ENCODE results near the gene RSF1.

RSF1 gene

GRCh38 chr11:77783025-77783424 lies 37.5 kb downstream of the RSF1 start:
- H3K27me3 ChIP-seq (ENCODE audit: control insufficient read depth in 2 of 2, insufficient read depth in 2 of 2, low read length in 2 of 2), result no peaks in the 10 kb centered on the region
- no peak overlapping the region for H3K4me3 ChIP-seq (ENCODE audit: low read length in 2 of 2)
- H3K9ac ChIP-seq (ENCODE audit: low read depth in 1 of 2, low read length in 2 of 2), result no peak overlapping the region
- H3K9me3 ChIP-seq (ENCODE audit: control insufficient read depth in 2 of 2, low read length in 2 of 2), result no peaks in the 10 kb centered on the region
- H3K27ac ChIP-seq (ENCODE audit: low read depth in 2 of 2, low read length in 2 of 2), result no peak overlapping the region
- H3K36me3 ChIP-seq (ENCODE audit: control insufficient read depth in 2 of 2, insufficient read depth in 2 of 2, low read length in 2 of 2), result no peaks in the 10 kb centered on the region
- no peaks in the 10 kb centered on the region for H3K4me1 ChIP-seq (ENCODE audit: control insufficient read depth in 2 of 2, insufficient read depth in 2 of 2, low read length in 2 of 2)

- H3K27me3 ChIP-seq (ENCODE audit: control insufficient read depth in 2 of 2, insufficient read depth in 2 of 2, low read length in 2 of 2), result no peaks in the 10 kb centered on the region
- H3K4me3 ChIP-seq (ENCODE audit: low read length in 2 of 2), result no peak overlapping the region
- H3K36me3 ChIP-seq (ENCODE audit: control insufficient read depth in 2 of 2, insufficient read depth in 2 of 2, low read length in 2 of 2), result no peaks in the 10 kb centered on the region
- H3K9me3 ChIP-seq (ENCODE audit: control insufficient read depth in 2 of 2, low read length in 2 of 2), result no peaks in the 10 kb centered on the region
- H3K27ac ChIP-seq (ENCODE audit: low read depth in 2 of 2, low read length in 2 of 2), result no peak overlapping the region
- H3K9ac ChIP-seq (ENCODE audit: low read depth in 1 of 2, low read length in 2 of 2), result no peak overlapping the region
- H3K4me1 ChIP-seq (ENCODE audit: control insufficient read depth in 2 of 2, insufficient read depth in 2 of 2, low read length in 2 of 2), result no peaks in the 10 kb centered on the region
These were observed 40.6 kb downstream of the RSF1 start for GRCh38 chr11:77779935-77780334.

- no peaks in the 10 kb centered on the region for H3K4me1 ChIP-seq (ENCODE audit: control insufficient read depth in 2 of 2, insufficient read depth in 2 of 2, low read length in 2 of 2)
- H3K27me3 ChIP-seq (ENCODE audit: control insufficient read depth in 2 of 2, insufficient read depth in 2 of 2, low read length in 2 of 2), result no peaks in the 10 kb centered on the region
- no peak overlapping the region for H3K9ac ChIP-seq (ENCODE audit: low read depth in 1 of 2, low read length in 2 of 2)
- no peak overlapping the region for H3K27ac ChIP-seq (ENCODE audit: low read depth in 2 of 2, low read length in 2 of 2)
- no peaks in the 10 kb centered on the region for H3K36me3 ChIP-seq (ENCODE audit: control insufficient read depth in 2 of 2, insufficient read depth in 2 of 2, low read length in 2 of 2)
- H3K9me3 ChIP-seq (ENCODE audit: control insufficient read depth in 2 of 2, low read length in 2 of 2), result no peaks in the 10 kb centered on the region
- no peak overlapping the region for H3K4me3 ChIP-seq (ENCODE audit: low read length in 2 of 2)
These were observed 42.0 kb downstream of the RSF1 start for GRCh38 chr11:77778549-77778948.

- H3K4me1 ChIP-seq (ENCODE audit: control insufficient read depth in 2 of 2, insufficient read depth in 2 of 2, low read length in 2 of 2), result no peaks in the 10 kb centered on the region
- no peaks in the 10 kb centered on the region for H3K9me3 ChIP-seq (ENCODE audit: control insufficient read depth in 2 of 2, low read length in 2 of 2)
- H3K27ac ChIP-seq (ENCODE audit: low read depth in 2 of 2, low read length in 2 of 2), result no peak overlapping the region
- H3K4me3 ChIP-seq (ENCODE audit: low read length in 2 of 2), result no peak overlapping the region
- no peak overlapping the region for H3K9ac ChIP-seq (ENCODE audit: low read depth in 1 of 2, low read length in 2 of 2)
- H3K27me3 ChIP-seq (ENCODE audit: control insufficient read depth in 2 of 2, insufficient read depth in 2 of 2, low read length in 2 of 2), result no peaks in the 10 kb centered on the region
- no peaks in the 10 kb centered on the region for H3K36me3 ChIP-seq (ENCODE audit: control insufficient read depth in 2 of 2, insufficient read depth in 2 of 2, low read length in 2 of 2)
These were observed 42.4 kb downstream of the RSF1 start for GRCh38 chr11:77778118-77778517.

- H3K36me3 ChIP-seq (ENCODE audit: control insufficient read depth in 2 of 2, insufficient read depth in 2 of 2, low read length in 2 of 2), result no peaks in the 10 kb centered on the region
- no peak overlapping the region for H3K4me3 ChIP-seq (ENCODE audit: low read length in 2 of 2)
- no peaks in the 10 kb centered on the region for H3K4me1 ChIP-seq (ENCODE audit: control insufficient read depth in 2 of 2, insufficient read depth in 2 of 2, low read length in 2 of 2)
- H3K27me3 ChIP-seq (ENCODE audit: control insufficient read depth in 2 of 2, insufficient read depth in 2 of 2, low read length in 2 of 2), result no peaks in the 10 kb centered on the region
- no peak overlapping the region for H3K27ac ChIP-seq (ENCODE audit: low read depth in 2 of 2, low read length in 2 of 2)
- no peaks in the 10 kb centered on the region for H3K9me3 ChIP-seq (ENCODE audit: control insufficient read depth in 2 of 2, low read length in 2 of 2)
- no peak overlapping the region for H3K9ac ChIP-seq (ENCODE audit: low read depth in 1 of 2, low read length in 2 of 2)
These were observed 44.1 kb downstream of the RSF1 start for GRCh38 chr11:77776455-77776854.

- no peaks in the 10 kb centered on the region for H3K36me3 ChIP-seq (ENCODE audit: control insufficient read depth in 2 of 2, insufficient read depth in 2 of 2, low read length in 2 of 2)
- no peak overlapping the region for H3K27ac ChIP-seq (ENCODE audit: low read depth in 2 of 2, low read length in 2 of 2)
- no peaks in the 10 kb centered on the region for H3K27me3 ChIP-seq (ENCODE audit: control insufficient read depth in 2 of 2, insufficient read depth in 2 of 2, low read length in 2 of 2)
- H3K9me3 ChIP-seq (ENCODE audit: control insufficient read depth in 2 of 2, low read length in 2 of 2), result no peaks in the 10 kb centered on the region
- no peaks in the 10 kb centered on the region for H3K4me1 ChIP-seq (ENCODE audit: control insufficient read depth in 2 of 2, insufficient read depth in 2 of 2, low read length in 2 of 2)
- no peak overlapping the region for H3K9ac ChIP-seq (ENCODE audit: low read depth in 1 of 2, low read length in 2 of 2)
- no peak overlapping the region for H3K4me3 ChIP-seq (ENCODE audit: low read length in 2 of 2)
These were observed 44.6 kb downstream of the RSF1 start for GRCh38 chr11:77775936-77776335.

- no peaks in the 10 kb centered on the region for H3K36me3 ChIP-seq (ENCODE audit: control insufficient read depth in 2 of 2, insufficient read depth in 2 of 2, low read length in 2 of 2)
These were observed 49.4 kb downstream of the RSF1 start for GRCh38 chr11:77771135-77771534.

GRCh38 chr11:77770629-77771028 lies 49.9 kb downstream of the RSF1 start:
- no peak overlapping the region for H3K27ac ChIP-seq (ENCODE audit: low read depth in 2 of 2, low read length in 2 of 2)
- no peaks in the 10 kb centered on the region for H3K27me3 ChIP-seq (ENCODE audit: control insufficient read depth in 2 of 2, insufficient read depth in 2 of 2, low read length in 2 of 2)
- H3K4me3 ChIP-seq (ENCODE audit: low read length in 2 of 2), result no peak overlapping the region
- no peaks in the 10 kb centered on the region for H3K9me3 ChIP-seq (ENCODE audit: control insufficient read depth in 2 of 2, low read length in 2 of 2)
- no peaks in the 10 kb centered on the region for H3K36me3 ChIP-seq (ENCODE audit: control insufficient read depth in 2 of 2, insufficient read depth in 2 of 2, low read length in 2 of 2)
- no peak overlapping the region for H3K9ac ChIP-seq (ENCODE audit: low read depth in 1 of 2, low read length in 2 of 2)
- no peaks in the 10 kb centered on the region for H3K4me1 ChIP-seq (ENCODE audit: control insufficient read depth in 2 of 2, insufficient read depth in 2 of 2, low read length in 2 of 2)

More at GRCh38 chr11:77771135-77771534, 49.4 kb downstream of the RSF1 start:
- Histone ChIP-seq H3K27me3 (ENCODE audit: control insufficient read depth in 2 of 2, insufficient read depth in 2 of 2, low read length in 2 of 2) (no peaks in the 10 kb centered on the region), H3K4me1 (ENCODE audit: control insufficient read depth in 2 of 2, insufficient read depth in 2 of 2, low read length in 2 of 2) (no peaks in the 10 kb centered on the region), H3K9ac (ENCODE audit: low read depth in 1 of 2, low read length in 2 of 2) (no peak overlapping the region), H3K4me3 (ENCODE audit: low read length in 2 of 2) (no peak overlapping the region), H3K9me3 (ENCODE audit: control insufficient read depth in 2 of 2, low read length in 2 of 2) (no peaks in the 10 kb centered on the region), H3K27ac (ENCODE audit: low read depth in 2 of 2, low read length in 2 of 2) (no peak overlapping the region)

GRCh38 chr11:77762426-77762825 lies 58.1 kb downstream of the RSF1 start:
- H3K9ac ChIP-seq (ENCODE audit: low read depth in 1 of 2, low read length in 2 of 2), result no peak overlapping the region
- H3K9me3 ChIP-seq (ENCODE audit: control insufficient read depth in 2 of 2, low read length in 2 of 2), result no peaks in the 10 kb centered on the region
- H3K27me3 ChIP-seq (ENCODE audit: control insufficient read depth in 2 of 2, insufficient read depth in 2 of 2, low read length in 2 of 2), result no peaks in the 10 kb centered on the region
- no peak overlapping the region for H3K27ac ChIP-seq (ENCODE audit: low read depth in 2 of 2, low read length in 2 of 2)
- H3K36me3 ChIP-seq (ENCODE audit: control insufficient read depth in 2 of 2, insufficient read depth in 2 of 2, low read length in 2 of 2), result peaks cover 12 to 18% of the 10 kb centered on the region in 2 donors
- H3K4me3 ChIP-seq (ENCODE audit: low read length in 2 of 2), result no peak overlapping the region
- no peaks in the 10 kb centered on the region for H3K4me1 ChIP-seq (ENCODE audit: control insufficient read depth in 2 of 2, insufficient read depth in 2 of 2, low read length in 2 of 2)

- Histone ChIP-seq H3K9ac (ENCODE audit: low read depth in 1 of 2, low read length in 2 of 2) (no peak overlapping the region), H3K27ac (ENCODE audit: low read depth in 2 of 2, low read length in 2 of 2) (no peak overlapping the region), H3K36me3 (ENCODE audit: control insufficient read depth in 2 of 2, insufficient read depth in 2 of 2, low read length in 2 of 2) (peaks cover 12 to 18% of the 10 kb centered on the region in 2 donors), H3K4me1 (ENCODE audit: control insufficient read depth in 2 of 2, insufficient read depth in 2 of 2, low read length in 2 of 2) (no peaks in the 10 kb centered on the region), H3K27me3 (ENCODE audit: control insufficient read depth in 2 of 2, insufficient read depth in 2 of 2, low read length in 2 of 2) (no peaks in the 10 kb centered on the region), H3K9me3 (ENCODE audit: control insufficient read depth in 2 of 2, low read length in 2 of 2) (no peaks in the 10 kb centered on the region), H3K4me3 (ENCODE audit: low read length in 2 of 2) (no peak overlapping the region)
These were observed 59.0 kb downstream of the RSF1 start for GRCh38 chr11:77761491-77761890.

- Histone ChIP-seq H3K9me3 (ENCODE audit: control insufficient read depth in 2 of 2, low read length in 2 of 2) (no peaks in the 10 kb centered on the region), H3K27me3 (ENCODE audit: control insufficient read depth in 2 of 2, insufficient read depth in 2 of 2, low read length in 2 of 2) (no peaks in the 10 kb centered on the region), H3K36me3 (ENCODE audit: control insufficient read depth in 2 of 2, insufficient read depth in 2 of 2, low read length in 2 of 2) (peaks cover 4% of the 10 kb centered on the region in 2 donors), H3K4me1 (ENCODE audit: control insufficient read depth in 2 of 2, insufficient read depth in 2 of 2, low read length in 2 of 2) (no peaks in the 10 kb centered on the region), H3K27ac (ENCODE audit: low read depth in 2 of 2, low read length in 2 of 2) (no peak overlapping the region), H3K9ac (ENCODE audit: low read depth in 1 of 2, low read length in 2 of 2) (no peak overlapping the region), H3K4me3 (ENCODE audit: low read length in 2 of 2) (no peak overlapping the region)
These were observed 62.2 kb downstream of the RSF1 start for GRCh38 chr11:77758331-77758730.
